C4-2B (cell line): ENCODE measurements around the gene ACOT12.

Source experiments
- CTCF ChIP-seq: fragments of 450-650 bp; conservative IDR thresholded peaks from 2 replicates; pipeline ENCODE4 v1.5.1; 2017; ENCODE audit warnings: mild to moderate bottlenecking
- ZFX ChIP-seq: fragments of 450-650 bp; IDR thresholded peaks from 2 replicates; pipeline ENCODE4 v1.6.1; 2017

DNA sequence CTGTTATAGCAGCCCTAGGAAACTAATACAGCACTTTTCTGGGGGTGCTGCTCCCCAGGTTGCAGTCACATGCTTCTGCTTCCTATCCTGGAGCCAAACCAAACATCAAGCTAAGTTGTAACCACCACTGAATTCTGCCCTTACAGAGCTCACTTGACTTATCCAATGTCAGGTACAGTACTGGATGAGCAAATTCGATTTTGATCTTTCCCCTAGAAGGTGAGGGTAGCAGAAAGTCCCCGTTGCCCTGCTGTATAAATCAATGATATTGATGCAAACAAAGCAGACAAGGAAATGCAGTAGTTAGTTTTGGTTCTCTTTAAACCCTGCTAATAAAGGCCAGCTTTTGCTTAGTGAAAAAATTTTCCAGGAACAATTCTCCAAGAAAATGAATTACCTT lies 56.1 kb downstream of the ACOT12 start:
- TF ChIP-seq CTCF (no peak), ZFX (no peak)
